ENCODE data around the gene MAFF.

DNA sequence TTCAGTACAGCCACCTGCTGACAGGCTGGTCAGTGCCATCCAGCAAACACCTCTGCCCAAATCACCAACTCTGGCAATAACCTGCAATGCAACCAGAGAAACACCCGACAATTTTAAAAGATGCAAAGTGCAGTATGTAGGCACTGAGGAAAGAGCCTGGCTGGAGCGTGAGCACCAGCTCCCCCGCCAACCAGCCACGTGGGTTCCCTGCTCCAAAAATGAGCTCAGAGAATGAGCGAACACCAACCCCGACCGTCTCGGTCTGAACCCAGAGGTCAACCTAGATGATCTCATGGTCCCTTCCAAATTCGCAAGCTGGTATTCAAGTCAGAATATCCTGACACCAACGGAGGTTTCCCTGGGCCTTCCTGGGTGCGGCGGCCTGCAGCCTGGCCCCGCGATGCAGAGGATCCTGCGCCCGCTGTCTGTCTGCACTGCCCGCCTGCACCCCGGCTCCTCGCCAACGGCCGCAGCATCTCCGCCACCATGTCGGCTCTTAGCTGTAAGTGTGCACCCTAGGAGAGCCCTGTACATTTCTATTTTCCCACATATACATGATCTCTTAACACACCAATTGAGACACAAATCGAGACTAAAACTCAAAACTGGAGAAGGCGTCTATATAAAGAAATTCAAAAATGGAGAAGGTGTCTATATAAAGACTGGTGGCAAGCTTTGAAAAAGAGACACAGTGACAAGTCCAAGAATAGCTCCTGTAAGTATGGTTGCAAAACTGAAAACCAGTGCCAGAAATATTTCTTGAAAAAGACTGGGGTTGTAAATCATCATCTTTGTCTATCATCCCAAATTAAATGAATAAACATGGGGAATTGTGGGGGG is 48.2 kb downstream of the MAFF start:
- no peak for TF ChIP-seq EZH2 (IDR thresholded peaks at IDR 0.05; ENCODE audit: borderline replicate concordance, low read depth, low read length, severe bottlenecking)
- TF ChIP-seq, protein P1, sequence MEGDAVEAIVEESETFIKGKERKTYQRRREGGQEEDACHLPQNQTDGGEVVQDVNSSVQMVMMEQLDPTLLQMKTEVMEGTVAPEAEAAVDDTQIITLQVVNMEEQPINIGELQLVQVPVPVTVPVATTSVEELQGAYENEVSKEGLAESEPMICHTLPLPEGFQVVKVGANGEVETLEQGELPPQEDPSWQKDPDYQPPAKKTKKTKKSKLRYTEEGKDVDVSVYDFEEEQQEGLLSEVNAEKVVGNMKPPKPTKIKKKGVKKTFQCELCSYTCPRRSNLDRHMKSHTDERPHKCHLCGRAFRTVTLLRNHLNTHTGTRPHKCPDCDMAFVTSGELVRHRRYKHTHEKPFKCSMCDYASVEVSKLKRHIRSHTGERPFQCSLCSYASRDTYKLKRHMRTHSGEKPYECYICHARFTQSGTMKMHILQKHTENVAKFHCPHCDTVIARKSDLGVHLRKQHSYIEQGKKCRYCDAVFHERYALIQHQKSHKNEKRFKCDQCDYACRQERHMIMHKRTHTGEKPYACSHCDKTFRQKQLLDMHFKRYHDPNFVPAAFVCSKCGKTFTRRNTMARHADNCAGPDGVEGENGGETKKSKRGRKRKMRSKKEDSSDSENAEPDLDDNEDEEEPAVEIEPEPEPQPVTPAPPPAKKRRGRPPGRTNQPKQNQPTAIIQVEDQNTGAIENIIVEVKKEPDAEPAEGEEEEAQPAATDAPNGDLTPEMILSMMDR (IDR thresholded peaks at IDR 0.05; ENCODE audit: borderline replicate concordance, extremely low read depth, low read length, poor library complexity, severe bottlenecking), result no peak
